Measurements from ENCODE around the gene AGAP1.
A peak's percentile ranks its signal among the peaks of the same experiment; 100 is the strongest.

AGAP1 gene

DNA sequence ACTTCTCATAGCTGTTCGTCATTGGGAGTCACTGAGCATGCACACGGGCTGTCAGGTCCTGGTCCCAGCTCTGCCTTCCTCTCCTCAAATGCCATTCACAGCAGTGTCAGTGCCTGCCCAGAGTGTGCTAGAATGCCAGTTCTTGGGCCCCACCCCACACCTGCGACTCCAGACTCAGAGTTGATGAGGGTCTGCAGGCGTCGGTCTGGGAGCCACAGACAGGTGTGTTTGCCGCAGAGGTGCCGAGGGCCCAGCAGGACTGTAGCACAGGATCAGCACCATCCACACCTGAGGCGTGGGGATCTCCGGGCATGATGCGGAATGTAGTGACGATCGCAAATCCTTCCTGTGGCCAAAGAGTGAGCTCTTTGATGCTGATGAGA is 56.5 kb downstream of the AGAP1 start:
- TF ChIP-seq, protein P1, sequence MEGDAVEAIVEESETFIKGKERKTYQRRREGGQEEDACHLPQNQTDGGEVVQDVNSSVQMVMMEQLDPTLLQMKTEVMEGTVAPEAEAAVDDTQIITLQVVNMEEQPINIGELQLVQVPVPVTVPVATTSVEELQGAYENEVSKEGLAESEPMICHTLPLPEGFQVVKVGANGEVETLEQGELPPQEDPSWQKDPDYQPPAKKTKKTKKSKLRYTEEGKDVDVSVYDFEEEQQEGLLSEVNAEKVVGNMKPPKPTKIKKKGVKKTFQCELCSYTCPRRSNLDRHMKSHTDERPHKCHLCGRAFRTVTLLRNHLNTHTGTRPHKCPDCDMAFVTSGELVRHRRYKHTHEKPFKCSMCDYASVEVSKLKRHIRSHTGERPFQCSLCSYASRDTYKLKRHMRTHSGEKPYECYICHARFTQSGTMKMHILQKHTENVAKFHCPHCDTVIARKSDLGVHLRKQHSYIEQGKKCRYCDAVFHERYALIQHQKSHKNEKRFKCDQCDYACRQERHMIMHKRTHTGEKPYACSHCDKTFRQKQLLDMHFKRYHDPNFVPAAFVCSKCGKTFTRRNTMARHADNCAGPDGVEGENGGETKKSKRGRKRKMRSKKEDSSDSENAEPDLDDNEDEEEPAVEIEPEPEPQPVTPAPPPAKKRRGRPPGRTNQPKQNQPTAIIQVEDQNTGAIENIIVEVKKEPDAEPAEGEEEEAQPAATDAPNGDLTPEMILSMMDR (IDR thresholded peaks at IDR 0.05; ENCODE audit: insufficient read depth, low read depth, low read length, missing control alignments): no peak
- no peak overlapping the region for H3K4me3 ChIP-seq (ENCODE audit: low read length)
- no peak for DNase-seq (ENCODE audit: low read depth)

DNA sequence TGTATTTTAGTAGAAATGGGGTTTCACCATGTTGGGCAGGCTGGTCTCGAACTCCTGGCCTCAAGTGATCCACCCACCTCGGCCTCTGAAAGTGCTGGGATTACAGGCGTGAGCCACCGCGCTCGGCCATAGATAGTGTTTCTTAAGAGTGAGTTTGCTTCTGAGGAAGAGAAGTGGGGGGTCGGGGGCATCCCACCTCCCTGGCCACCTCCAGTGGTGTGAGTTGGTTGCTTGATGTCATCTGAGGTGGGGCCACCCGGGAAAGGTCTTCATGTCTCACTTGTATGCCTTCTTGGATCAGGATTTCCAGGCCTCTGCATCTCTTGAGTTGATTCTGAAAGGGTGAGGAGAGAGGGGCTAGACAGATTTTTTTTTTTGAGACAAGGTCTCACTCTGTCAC is 57.1 kb downstream of the AGAP1 start:
- no peak overlapping the region for H3K4me3 ChIP-seq (ENCODE audit: low read length)
- no peak for DNase-seq (ENCODE audit: low read depth)
- TF ChIP-seq, protein P1 (IDR thresholded peaks at IDR 0.05; ENCODE audit: insufficient read depth, low read depth, low read length, missing control alignments): no peak

DNA sequence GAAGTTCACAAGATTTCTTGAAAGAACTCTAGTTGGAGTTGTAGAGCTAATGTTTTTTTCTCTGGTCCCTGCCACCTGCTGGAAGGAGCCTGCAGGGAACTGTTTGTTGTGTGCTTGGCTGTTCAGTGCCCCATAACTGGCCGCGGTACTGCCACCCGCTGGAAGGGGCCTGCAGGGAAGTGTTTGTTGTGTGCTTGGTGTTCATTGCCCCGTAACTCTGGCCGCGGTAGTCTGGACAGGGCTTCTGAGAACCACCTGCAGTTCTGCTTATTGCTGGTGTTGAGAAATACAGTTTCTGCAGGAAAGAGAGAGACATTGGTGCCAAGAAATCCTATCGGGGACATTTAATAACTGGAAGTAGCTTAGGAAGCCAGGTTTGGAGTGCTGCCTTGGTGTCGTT is 58.1 kb downstream of the AGAP1 start:
- no peak overlapping the region for H3K4me3 ChIP-seq (ENCODE audit: low read length)
- peak; percentile 34 for DNase-seq (ENCODE audit: low read depth)
- TF ChIP-seq, protein P1 (IDR thresholded peaks at IDR 0.05; ENCODE audit: insufficient read depth, low read depth, low read length, missing control alignments): peak; percentile 48

DNA sequence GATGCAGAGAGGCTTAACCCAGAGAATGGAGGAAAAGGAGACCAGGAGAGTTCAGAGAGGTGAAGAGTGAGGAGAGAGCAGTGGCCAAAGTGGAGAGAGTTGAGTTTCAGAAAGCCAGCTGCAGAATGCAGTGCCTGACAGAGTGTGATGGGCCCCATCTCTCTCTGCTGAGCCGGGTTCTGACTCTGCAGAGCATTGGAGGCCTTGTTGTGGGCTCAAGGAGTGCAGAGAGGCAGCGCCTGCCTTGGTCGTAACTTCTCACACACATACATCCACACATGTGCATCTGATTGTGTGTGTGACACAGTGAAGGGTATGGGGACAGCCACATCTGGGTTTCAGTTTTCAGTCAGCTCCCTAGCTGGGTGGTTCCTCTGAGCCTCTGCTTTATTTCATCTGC is 58.8 kb downstream of the AGAP1 start:
- TF ChIP-seq, protein P1 (IDR thresholded peaks at IDR 0.05; ENCODE audit: insufficient read depth, low read depth, low read length, missing control alignments): no peak
- no peak for DNase-seq (ENCODE audit: low read depth)
- H3K4me3 ChIP-seq (ENCODE audit: low read length): no peak overlapping the region

DNA sequence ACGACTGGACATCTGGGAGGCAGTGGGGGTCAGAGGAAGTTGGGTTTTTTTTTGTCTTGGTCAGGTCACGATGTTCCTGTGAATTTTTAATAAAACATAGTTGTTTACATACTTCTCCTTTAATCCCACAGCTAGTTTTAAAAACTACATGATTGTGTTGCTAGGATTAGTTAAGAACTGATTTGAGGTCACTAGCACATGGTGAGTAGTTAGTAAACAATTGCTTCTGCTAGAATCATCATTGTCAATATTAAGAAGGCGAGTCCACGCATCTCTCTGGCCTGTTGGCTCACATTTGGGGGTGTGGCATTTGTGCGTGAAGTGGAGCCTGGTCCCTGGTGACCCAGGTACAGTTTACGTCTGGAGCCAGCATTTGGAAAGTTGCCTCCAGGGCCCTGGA is 59.4 kb downstream of the AGAP1 start:
- no peak overlapping the region for H3K4me3 ChIP-seq (ENCODE audit: low read length)
- TF ChIP-seq, protein P1 (IDR thresholded peaks at IDR 0.05; ENCODE audit: insufficient read depth, low read depth, low read length, missing control alignments): no peak
- peak; percentile 15 for DNase-seq (ENCODE audit: low read depth)

DNA sequence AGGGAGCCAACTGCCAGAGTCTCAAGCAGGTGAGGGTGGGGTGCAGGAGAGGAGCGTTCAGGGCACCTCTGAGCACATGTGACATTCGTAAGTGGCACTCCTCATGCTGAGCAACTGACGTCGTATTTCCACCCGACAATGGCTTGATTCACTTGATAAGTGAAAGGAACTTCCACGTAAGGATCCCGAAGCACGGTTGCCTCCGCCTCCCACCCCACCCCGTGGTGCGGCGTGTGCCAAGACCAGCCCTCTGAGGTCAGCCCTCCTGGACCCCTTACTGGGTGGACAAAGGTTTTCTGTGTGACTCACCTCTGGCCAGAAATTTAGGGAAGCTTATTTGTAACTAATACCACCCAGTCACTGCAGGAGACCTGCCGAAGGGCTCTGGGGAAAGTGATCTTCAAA is 59.9 kb downstream of the AGAP1 start:
- DNase-seq (ENCODE audit: low read depth): no peak
- no peak overlapping the region for H3K4me3 ChIP-seq (ENCODE audit: low read length)
- TF ChIP-seq, protein P1 (IDR thresholded peaks at IDR 0.05; ENCODE audit: insufficient read depth, low read depth, low read length, missing control alignments): no peak

DNA sequence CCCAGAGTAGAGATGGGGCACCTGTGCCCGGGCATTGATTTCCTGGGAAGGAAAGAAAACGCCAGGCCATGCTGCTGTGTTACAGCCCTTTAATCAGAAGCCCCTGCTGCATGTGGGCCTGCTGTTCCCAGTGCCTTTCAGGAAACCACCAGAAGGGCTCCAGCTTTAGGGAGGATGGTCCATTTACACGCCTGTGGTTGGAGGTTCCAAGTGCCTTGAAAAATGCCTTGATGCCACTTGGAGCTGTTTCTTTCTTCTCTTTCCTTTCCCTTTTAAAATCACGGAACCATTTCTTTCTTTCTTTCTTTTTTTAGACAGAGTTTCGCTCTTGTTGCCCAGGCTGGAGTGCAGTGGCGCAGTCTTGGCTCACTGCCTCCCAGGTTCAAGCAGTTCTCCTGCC is 60.5 kb downstream of the AGAP1 start:
- no peak overlapping the region for H3K4me3 ChIP-seq (ENCODE audit: low read length)
- no peak for DNase-seq (ENCODE audit: low read depth)
- TF ChIP-seq, protein P1 (IDR thresholded peaks at IDR 0.05; ENCODE audit: insufficient read depth, low read depth, low read length, missing control alignments): no peak

Measured in epithelial cell of esophagus (primary cell).